ENCODE results near the gene RBM24.
"Not testable (repeated sequence)": the region's sequence is repeated elsewhere in the genome, so short reads cannot be mapped to it uniquely, and the experiment has no call there.

DNA sequence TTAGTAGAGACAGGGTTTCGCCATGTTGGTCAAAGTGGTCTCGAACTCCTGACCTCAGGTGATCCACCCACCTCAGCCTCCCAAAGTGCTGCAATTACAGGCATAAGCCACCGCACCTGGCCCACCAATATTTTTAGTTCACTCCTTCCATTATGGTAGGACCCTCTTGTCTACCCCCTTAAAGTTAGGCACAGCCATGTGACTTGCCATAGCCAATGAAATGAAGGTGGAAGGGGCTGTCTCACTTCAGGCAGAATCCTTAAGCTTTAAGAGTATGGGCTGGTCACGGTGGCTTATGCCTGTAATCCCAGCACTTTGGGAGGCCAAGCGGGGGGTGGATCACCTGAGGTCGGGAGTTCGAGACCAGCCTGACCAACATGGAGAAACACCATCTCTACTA lies 32.1 kb downstream of the RBM24 start:
- TF ChIP-seq, protein P1, sequence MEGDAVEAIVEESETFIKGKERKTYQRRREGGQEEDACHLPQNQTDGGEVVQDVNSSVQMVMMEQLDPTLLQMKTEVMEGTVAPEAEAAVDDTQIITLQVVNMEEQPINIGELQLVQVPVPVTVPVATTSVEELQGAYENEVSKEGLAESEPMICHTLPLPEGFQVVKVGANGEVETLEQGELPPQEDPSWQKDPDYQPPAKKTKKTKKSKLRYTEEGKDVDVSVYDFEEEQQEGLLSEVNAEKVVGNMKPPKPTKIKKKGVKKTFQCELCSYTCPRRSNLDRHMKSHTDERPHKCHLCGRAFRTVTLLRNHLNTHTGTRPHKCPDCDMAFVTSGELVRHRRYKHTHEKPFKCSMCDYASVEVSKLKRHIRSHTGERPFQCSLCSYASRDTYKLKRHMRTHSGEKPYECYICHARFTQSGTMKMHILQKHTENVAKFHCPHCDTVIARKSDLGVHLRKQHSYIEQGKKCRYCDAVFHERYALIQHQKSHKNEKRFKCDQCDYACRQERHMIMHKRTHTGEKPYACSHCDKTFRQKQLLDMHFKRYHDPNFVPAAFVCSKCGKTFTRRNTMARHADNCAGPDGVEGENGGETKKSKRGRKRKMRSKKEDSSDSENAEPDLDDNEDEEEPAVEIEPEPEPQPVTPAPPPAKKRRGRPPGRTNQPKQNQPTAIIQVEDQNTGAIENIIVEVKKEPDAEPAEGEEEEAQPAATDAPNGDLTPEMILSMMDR (conservative IDR thresholded peaks at IDR 0.05 in 1 of 2, IDR thresholded peaks at IDR 0.05 in 1 of 2; ENCODE audit: low read depth in 1 of 2, low read length in 2 of 2) = not testable (repeated sequence)
- not testable (repeated sequence) for TF ChIP-seq EZH2 (IDR thresholded peaks at IDR 0.05; ENCODE audit: low read length, missing control alignments)
